GM06990 (cell line): ENCODE results near the gene NEK6.
A peak's percentile ranks its signal among the peaks of the same experiment; 100 is the strongest.

Experiments
- DNase-seq: peaks from one replicate; pipeline ENCODE4 v3.0.0-alpha.2; 2011; ENCODE audit not compliant: insufficient read length; ENCODE audit errors: extremely low read depth
- H3K27me3 ChIP-seq: replicated peaks from 2 replicates; pipeline ENCODE4 v1.6.0; 2011; ENCODE audit warnings: low read length; ENCODE audit not compliant: control insufficient read depth, insufficient read depth
- H3K36me3 ChIP-seq: 2 replicates; pipeline ENCODE4 v1.5.1; 2011; ENCODE audit warnings: low read length; ENCODE audit not compliant: control insufficient read depth, insufficient read depth
- H3K4me3 ChIP-seq: replicated peaks from 2 replicates; pipeline ENCODE4 v1.5.1; 2011; ENCODE audit warnings: low read depth, mild to moderate bottlenecking, control low read depth, low read length
- TF ChIP-seq, protein P1 (sequence below): IDR thresholded peaks from 2 replicates; pipeline ENCODE4 v1.5.1; 2011; ENCODE audit warnings: low read length, control low read depth, mild to moderate bottlenecking, inconsistent platforms; ENCODE audit not compliant: insufficient read depth, poor library complexity, severe bottlenecking

NEK6 gene

DNA sequence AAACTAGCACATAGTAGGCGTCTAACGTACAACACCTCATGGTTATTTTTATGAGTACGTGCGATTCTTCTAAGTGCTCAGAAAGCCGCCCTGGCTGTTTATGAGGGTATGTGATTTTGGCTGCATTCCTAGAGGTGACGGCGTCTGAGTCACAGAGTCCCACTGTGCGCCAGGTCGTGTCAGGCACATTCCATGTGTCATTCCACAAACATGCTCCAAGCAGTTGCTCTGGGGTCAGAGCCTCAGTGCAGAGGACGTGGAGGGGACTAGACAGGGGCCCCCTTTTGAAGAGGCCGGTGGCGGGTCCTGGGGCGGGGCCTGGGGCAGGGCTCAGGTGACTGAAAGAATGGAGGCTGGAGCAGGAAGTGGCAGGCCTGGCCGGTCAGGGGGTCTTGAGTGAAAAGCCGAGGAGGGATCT, 51.9 kb downstream of the NEK6 start:
- TF ChIP-seq, protein P1, sequence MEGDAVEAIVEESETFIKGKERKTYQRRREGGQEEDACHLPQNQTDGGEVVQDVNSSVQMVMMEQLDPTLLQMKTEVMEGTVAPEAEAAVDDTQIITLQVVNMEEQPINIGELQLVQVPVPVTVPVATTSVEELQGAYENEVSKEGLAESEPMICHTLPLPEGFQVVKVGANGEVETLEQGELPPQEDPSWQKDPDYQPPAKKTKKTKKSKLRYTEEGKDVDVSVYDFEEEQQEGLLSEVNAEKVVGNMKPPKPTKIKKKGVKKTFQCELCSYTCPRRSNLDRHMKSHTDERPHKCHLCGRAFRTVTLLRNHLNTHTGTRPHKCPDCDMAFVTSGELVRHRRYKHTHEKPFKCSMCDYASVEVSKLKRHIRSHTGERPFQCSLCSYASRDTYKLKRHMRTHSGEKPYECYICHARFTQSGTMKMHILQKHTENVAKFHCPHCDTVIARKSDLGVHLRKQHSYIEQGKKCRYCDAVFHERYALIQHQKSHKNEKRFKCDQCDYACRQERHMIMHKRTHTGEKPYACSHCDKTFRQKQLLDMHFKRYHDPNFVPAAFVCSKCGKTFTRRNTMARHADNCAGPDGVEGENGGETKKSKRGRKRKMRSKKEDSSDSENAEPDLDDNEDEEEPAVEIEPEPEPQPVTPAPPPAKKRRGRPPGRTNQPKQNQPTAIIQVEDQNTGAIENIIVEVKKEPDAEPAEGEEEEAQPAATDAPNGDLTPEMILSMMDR, result no peak
- DNase-seq, result no peak
- no peak overlapping the region for H3K4me3 ChIP-seq
- no peaks in the 10 kb centered on the region for H3K27me3 ChIP-seq
- H3K36me3 ChIP-seq, result peaks cover 52% of the 10 kb centered on the region

GRCh38 chr9:124311283-124311682, 53.5 kb downstream of the NEK6 start:
- TF ChIP-seq, protein P1, result no peak
- Histone ChIP-seq H3K36me3 (peaks cover 66% of the 10 kb centered on the region), H3K4me3 (no peak overlapping the region), H3K27me3 (no peaks in the 10 kb centered on the region)
- DNase-seq, result no peak

DNA sequence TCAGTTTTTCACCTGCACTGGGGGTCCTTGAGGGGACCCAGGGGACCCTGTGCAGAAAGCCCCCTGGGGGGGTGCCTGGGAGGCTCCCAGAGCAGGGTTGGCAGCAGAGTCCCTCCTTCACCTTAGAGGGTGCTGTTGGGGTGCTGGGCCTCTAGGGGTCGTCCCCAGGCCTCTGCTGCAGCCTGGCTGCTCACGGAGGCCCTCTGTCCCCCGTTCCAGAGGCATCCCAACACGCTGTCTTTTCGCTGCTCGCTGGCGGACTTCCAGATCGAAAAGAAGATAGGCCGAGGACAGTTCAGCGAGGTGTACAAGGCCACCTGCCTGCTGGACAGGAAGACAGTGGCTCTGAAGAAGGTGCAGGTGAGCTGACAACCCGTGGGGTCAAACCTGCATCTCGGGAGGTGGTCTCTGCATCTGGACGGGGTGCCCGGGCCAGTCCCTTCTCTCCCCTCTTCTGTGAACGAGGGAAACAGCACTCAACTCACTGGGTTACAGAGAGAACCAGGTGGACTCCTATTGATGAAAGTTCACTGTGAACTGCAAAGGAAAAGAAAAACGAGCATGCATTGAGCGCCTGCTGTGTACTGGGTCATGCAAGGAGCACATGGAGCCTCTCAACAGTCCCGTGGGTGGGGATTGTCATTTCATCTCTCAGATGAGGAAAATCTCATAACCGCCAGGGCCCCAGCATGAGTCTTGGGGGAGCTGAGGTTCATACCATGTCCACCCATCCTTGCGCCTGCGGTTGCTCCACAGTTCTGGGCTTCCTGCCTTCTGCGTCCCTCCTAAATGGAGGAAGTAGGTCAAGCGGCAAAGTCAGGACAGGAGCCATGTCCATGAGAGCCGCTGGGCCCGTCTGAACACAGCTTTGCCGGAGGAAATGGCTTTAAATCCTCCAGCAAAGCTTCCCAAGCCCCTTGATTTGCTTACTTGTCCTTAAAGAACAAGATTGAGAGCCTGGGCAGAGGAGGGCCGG, 54.8 kb downstream of the NEK6 start:
- no peak for DNase-seq
- TF ChIP-seq, protein P1, result peak; percentile 4
- H3K27me3 ChIP-seq, result no peaks in the 10 kb centered on the region
- H3K36me3 ChIP-seq, result peaks cover 65% of the 10 kb centered on the region
- H3K4me3 ChIP-seq, result no peak overlapping the region

- no peaks in the 10 kb centered on the region for H3K27me3 ChIP-seq
- no peak for DNase-seq
- H3K36me3 ChIP-seq, result peaks cover 65% of the 10 kb centered on the region
- H3K4me3 ChIP-seq, result no peak overlapping the region
- TF ChIP-seq, protein P1, result no peak
These were observed 56.2 kb downstream of the NEK6 start for GRCh38 chr9:124313940-124314339.

DNA sequence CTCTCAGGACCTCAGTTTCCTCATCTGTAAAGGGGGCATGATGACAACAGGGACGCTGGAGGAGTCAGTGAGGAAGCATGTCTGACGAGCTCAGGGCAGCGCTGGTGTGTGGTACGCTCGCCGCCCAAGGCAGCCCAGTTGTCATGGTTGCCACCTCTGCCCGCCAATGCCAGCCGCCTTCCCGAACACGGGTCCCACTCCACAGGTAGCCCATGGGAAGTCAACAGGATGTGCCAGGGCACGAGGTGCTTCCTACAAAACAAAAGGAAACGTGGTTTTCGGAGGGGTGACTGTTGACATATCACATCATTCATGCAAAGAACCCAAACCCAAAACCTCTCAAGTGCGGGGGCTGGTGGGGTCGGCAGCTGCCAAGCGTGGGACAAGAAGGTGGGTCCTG, 58.1 kb downstream of the NEK6 start:
- Histone ChIP-seq H3K36me3 (peaks cover 57% of the 10 kb centered on the region), H3K4me3 (no peak overlapping the region), H3K27me3 (no peaks in the 10 kb centered on the region)
- TF ChIP-seq, protein P1, result no peak
- no peak for DNase-seq
